ENCODE data around the gene RNF38.

- TF ChIP-seq CTCF (IDR thresholded peaks at IDR 0.05) (no peak), POLR2A (IDR thresholded peaks at IDR 0.05) (no peak)
These were observed 80.3 kb downstream of the RNF38 start for GRCh38 chr9:36319806-36320205.

All from lower leg skin (tissue), 3 donors.